ENCODE measurements around the gene LRRC28. TPM values are rescaled to one million over a fixed set of nuclear protein-coding genes. Genes with fewer than 3 reads are reported as not detected.

Gene LRRC28
- total RNA-seq, 1 donor from 2014 or later, result 35.8 TPM

DNA sequence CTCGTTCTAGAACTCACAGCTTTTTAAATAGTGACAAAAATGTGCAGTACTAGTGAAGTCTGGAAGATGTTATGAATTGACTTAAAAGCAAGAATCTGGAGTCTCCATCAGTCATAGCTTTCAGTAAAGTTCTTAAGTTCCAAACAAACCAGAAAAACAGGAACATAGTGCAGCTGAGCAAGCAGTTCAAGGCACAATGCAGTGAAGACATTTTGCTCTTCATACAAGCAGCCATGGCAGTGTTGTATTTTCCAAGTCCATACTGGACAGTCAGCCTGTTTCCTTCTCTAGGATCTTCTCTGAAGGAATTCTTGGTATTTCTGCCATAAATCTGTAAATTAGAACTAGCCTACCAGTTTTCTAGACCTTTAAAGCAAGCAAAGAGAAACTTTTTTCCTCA lies 90.5 kb downstream of the LRRC28 start:
- no peak for DNase-seq (ENCODE audit: low spot score)

DNA sequence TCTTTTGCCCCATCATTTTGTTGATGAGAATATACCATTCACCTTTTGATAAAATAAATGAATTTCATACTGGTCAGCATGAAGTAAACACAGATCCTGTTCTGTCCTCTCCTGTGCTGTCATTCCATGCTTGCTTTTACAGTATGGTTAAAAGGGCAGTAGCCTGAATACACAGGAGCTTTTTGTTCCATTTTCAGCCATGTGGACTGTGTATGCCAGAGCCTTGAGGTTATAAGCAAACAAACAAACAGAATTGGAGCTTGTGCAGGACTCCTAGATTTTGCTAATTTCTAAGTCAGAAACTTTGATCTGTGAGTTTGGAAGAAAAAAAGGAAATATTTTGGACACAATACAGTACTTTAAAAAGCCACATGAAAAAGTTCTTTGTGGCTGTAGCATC lies 91.9 kb downstream of the LRRC28 start:
- DNase-seq (ENCODE audit: low spot score), result no peak

DNA sequence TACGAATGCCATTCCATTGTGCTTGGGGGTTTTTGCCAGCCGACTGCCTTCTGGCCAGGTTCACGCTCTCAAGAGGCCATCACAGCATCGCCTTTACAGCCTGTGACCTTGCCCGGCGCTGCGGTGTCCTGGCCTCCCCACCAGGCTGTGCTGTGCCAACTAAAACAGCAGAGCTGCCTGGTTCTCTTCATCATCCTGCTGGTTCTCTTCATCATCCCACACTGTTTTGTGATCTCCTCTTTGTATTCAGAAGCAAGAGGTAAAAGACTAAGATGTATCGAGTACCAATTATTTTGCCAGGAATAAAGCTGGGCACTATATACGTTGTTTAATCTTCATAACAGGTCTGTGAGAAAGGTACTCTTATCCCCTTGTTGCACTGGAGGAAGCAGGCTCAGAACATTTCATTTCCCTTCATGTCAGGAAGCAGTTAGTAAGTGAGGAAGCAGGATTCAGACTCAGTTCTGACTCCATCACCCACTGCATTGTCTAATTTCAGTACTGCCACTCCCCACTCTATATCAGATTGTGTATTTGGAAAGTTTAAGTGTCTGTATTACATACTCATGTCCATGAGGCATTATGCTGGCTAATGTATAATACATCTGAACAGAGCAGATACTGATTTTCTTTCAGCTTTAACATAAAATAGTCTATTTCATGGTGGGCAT lies 92.7 kb downstream of the LRRC28 start:
- no peak for DNase-seq (ENCODE audit: low spot score)

DNA sequence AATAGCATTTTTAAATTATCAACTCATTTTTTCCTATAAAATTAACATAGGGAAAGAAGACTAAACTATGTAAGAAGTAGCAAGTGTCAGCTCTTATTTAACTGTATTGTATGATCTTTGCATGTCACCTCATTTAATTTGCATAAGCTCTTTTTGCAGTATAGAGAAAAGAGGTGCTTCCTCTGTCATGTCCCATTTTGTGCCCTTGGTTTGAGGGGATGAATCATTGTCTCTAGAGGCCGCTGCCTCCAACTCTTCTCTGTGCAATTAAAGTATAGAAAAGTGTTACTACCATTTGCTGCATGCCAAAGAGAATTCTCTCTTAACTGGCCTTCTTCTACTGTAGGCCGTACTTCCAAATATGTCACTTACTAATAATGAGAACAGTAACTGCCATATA lies 93.4 kb downstream of the LRRC28 start:
- DNase-seq (ENCODE audit: low spot score), result no peak

DNA sequence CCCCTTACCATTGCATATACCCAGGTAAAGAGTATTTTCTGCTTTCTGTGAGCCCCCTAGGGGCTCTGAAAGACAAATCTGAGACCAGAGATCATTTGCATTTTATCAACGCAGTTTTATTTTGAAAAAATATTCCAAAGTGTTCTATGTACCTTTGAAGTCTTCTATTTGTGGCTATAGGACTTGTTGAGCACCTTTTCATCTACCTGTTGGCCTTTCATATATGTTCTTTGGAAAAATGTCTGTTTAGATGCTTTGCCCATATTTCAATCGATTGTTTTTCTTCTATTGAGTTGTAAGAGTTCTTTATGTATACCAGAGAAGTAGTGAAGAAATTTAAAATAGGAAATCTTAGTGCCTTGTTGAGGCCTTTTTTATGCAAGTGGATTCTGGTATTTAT lies 94.0 kb downstream of the LRRC28 start:
- DNase-seq (ENCODE audit: low spot score), result no peak

DNA sequence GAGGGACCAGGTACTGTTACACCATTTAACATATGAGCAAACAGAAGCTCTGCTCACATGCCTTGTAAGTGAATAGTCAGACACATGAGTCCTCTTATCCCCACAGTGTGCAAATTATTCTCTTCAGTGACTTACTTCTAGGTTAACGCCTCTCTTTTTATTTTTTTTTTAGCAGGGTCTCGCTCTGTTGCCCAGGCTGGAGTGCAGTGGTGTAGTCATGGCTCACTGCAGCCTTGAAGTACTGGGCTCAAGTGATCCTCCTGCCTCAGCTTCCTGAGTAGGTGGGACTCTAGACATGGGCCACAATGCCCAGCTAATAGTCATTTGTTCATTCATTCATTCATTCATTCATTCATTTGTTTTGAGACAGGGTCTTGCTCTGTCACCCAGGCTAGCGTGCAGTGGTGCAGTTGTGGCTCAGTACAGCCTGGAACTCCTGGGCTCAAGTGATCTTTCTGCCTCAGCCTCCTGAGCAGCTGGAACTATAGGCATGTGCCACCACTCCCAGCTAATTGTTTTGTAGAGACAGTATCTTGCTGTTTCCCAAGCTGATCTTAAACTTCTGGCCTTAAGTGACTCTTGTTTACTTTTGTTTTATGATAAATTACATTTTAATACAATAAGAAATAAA lies 94.7 kb downstream of the LRRC28 start:
- no peak for DNase-seq (ENCODE audit: low spot score)

DNA sequence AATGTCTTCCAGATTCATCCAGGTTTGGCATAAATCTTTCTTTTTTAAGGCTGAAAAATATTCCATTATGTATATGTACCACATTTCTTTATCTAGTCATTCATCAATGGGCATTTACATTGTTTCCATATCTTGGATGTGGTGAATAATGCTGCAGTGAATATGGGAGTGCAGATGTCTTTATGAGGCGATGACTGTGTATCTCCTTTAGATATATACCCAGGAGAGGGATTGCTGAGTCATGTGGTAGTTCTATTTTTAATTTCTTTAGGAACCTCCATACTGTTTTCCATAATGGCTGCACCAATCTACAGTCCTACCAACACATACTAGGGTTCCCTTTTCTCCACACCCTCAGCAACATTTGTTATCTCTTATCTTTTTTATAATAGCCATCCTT lies 96.3 kb downstream of the LRRC28 start:
- DNase-seq (ENCODE audit: low spot score), result no peak

DNA sequence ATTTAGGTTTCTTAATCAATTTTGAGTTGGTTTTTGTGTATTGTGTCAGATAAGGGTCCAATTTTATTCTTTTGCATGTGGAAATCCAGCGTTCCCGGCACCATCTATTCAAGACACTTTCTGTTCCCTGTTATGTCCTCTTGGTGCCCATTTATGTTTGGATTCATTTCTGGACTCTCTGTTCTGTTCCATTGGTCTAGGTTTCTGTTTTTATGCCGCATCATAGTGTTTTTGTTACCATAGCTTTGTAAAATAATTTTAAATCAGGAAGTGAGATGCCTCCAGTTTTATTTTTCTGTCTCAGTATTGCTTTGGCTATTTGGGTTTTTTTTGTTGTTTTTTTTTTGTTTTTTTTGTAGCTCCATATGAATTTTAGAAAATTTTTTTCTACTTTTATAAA lies 97.1 kb downstream of the LRRC28 start:
- DNase-seq (ENCODE audit: low spot score), result no peak

DNA sequence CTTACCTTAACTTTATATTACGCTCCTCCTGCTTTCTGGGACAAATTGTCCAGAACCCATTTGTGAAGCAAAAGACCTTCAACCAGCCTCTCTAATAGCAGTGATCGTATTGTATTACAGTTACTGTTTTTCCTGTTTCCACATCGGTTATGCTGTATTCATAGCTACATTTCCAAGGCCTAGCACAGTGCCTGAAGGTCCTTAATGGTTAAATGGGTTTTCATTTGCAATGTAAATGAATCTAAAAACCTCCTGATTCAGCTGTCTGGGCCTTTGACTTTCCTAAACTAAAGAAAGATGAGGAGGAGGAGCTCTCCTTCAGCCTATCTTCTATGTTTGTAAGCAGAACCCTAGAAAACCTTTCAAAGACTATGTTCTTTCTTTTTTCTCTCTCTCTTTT lies 99.1 kb downstream of the LRRC28 start:
- no peak for DNase-seq (ENCODE audit: low spot score)

DNA sequence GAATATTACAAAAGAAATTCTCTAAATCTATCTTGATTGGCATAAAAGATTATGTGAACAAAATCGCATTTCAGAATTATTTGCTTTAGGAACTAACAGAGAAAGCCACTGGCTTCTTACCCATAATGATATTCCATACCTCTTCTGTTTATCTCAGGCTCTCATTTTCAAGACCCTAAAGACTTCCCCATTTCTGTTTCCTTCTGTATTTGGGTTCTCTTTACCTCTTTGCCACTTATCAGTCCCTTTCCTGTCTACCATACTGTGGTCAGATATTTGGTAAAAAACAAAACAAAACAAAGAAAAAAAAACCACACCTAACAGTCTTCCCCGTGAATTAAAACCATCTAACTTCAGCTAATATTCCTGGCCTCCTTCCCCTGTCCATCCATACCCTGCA lies 108.5 kb downstream of the LRRC28 start:
- no peak for DNase-seq (ENCODE audit: low spot score)

DNA sequence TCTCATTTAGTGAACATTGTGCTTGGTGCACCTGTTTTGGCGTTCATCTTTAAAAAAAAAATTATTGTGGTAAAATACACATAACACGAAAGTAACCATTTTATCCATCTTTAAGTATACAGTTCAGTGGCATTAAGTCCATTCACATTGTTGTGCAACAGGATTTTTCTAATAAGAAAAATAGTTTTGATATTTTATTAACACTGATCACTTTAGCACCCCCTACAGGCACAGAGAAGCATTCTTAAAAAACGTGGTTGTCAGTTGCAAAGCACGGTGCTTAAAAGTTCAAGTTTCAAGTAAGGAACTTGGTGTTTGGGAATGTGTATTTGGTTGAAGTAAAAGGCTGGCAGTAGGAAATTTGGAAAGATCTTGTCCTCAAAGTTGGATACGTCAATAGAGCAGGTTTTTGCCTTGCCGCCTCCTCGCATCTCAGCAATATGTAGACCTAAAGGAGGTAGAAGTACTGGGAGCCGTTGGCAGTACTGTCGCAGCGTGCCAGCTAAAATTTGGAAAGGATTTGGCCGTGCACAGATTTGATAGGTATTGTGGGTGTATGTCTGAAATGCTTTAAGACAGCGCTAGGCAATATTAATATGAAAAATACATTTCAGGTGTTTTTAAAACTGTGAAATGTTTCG lies 110.4 kb downstream of the LRRC28 start:
- DNase-seq (ENCODE audit: low spot score), result no peak

DNA sequence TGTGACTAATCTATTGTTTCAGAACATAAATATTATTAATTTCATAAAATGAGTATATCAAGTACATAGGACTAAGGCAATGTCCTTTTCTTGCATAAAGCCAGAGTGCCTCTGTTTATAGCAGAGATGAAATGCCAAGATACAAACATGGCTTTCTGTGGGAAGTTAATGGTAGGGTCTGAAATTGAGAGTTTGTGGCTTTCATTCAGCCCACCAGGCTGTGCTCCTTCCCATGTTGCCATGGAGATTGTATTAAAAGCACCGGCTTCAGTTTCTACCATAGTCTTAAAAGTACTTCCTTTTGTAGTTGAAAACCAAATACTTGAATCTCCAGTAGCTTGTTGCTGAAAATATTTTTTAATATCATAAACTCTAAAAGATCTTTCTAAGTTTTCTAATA lies 114.0 kb downstream of the LRRC28 start:
- no peak for DNase-seq (ENCODE audit: low spot score)

DNA sequence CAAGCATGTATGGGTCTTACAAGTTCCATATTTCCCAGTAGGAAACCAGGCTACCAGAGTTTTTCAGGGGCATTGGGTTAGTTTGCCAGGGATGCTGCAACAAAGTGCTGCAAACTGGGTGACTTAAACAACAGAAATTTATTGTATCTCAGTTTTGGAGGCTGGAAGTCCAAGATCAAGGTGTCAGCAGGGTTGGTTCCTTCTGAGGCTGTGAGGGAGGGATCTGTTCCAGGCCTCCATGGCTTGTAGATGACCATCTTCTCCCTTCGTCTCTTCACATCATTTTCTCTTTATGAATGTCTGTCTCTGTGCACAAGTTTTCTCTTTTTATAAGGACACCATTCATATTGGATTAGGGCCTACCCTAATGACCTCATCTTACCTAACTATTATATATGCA lies 114.7 kb downstream of the LRRC28 start:
- no peak for DNase-seq (ENCODE audit: low spot score)

DNA sequence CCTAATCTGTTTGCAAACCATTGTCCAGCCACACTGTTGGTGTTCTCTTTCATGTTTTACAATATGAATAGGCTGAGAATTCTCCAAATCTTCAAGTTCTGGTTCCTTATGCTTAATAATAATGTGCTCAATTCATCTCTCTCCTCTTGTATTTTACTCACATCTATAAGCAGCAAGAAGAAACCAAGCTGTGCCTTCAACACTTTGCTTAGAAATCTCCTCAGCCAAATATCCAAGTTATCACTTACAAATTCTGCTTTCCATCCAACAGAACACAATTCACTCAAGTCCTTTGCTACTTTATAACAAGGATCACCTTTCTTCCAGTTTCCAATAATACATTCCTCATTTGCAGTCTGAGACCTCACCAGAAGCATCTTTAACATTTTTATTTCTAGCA lies 117.5 kb downstream of the LRRC28 start:
- no peak for DNase-seq (ENCODE audit: low spot score)

DNA sequence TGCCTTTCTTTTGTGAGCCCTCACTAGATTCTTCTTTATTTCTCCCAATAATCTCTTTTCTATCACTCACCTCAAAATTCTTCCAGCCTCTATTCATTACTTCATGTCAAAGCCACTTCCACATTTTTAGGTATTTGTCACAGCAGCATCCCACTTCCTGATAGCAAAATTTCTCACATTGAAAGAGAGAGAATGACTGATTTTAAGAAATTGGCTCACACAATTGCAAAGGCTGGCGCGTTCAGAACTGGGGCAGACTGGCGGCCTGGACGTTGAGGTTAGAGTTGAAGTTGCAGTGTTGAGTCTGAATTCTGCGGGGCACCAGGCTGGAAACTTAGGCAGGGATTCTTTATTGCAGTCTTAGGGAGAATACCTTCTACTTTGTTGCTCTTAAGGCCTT lies 117.9 kb downstream of the LRRC28 start:
- no peak for DNase-seq (ENCODE audit: low spot score)

DNA sequence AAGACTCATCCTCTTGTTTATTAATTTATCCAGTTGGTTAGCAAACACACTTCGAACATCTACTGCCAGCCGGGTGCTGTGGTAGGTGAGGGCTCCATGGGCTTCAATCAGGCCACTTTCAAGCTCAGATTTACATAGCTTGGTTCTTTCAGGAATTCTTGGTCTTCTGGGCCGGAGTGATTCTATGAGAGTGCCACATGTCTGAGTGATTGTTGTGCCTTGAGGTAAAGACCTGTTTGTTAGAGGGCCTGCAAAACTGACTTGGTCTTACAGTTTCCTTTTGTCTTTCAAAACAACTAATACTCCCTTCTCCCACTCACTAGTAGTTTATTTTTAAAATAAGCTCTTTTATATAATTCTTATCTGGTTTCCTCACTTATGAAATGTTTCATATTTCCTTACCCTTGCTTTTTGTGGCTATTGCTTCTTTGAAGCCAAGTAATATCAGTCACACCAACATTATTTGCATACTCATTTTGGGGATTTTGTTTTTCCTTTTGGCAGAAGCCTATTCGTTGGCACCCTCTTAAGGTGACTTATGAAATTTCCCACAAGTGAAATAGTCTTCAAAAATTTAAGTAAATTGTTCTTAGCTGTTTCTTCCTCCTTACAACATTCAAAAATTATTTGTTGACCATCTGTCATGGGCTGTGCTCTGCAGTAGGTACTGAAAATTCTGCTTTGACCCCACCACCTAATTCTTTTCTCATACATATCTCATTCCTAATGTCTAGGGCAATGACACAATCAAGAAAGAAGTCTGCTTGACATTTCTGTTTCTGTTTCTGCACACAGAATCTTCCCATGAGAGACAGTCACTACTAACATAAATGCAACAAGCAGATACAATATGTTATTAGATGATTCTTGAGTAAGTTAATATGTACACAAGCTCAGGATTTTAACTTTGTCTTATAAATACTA lies 120.2 kb downstream of the LRRC28 start:
- no peak for DNase-seq (ENCODE audit: low spot score)

DNA sequence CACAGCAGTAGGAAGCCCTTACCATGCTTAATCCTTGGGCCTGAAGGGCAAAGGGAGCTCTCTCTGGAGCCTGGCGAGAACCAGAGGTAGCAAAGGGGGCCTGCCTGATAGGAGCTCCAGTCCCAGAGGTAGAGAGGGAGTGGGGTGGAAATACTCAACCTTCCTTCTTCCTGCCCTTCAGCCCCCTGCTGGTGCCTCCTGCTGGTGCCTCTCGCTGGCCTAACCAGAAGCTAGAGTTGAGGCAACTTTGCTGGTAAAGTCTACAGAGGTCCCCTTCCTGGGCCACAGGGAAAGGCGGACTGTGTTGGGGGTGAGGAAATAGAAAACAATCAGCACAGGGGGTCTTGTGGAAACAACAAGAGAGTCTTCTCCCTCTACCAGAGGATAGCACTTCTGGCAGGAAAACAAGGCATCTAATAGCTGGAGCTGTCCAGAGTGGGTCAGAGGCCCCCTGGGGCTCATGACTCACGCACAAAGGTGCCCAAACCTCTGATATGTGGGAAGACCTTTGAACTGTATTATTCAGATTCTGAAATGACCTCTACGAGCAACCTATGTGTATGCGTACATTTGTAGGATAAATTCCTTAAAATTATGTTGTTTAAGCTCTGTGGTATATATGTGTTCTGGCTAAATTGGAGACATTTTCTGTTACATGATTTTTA lies 133.9 kb downstream of the LRRC28 start:
- no peak for DNase-seq (ENCODE audit: low spot score)

DNA sequence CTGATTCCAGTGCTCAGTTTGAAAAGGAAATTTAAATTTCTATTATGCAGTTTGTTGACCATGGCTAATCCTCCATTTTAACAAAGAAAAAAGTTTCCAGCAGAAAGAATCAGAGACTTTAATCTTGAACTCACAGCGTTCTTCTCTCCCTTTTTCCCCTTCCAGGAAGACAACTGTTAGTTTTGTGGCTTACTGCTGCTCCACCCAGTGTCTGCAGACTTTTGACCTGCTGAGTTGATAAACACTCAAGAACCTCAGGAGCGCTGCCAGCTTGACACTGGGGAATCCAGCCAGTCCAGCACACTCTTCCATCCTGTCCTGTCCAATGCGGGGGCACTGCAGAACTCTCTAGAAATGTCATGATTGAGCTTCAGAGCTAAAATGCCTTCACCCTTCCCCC lies 134.6 kb downstream of the LRRC28 start:
- DNase-seq (ENCODE audit: low spot score), result peak; percentile 74

DNA sequence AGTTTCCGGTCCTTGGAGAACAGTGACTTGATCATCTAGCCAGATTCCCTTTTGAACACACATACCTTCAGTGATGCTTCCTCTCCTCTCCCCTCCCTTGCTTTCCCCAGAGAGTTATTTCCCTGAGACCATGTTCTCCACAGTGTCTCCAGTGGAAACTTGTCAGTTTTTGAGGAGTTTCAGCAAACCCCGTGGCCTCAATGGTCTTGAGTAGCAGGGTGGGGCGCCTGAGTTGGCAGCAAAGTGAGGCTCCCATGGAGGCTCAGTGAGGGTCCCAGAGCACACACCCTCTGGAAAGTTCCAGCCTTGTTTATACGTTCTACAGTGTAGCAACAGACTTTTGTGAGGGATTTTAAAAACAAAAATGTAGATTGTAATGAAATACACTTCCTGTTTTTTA lies 135.1 kb downstream of the LRRC28 start:
- DNase-seq (ENCODE audit: low spot score), result no peak

DNA sequence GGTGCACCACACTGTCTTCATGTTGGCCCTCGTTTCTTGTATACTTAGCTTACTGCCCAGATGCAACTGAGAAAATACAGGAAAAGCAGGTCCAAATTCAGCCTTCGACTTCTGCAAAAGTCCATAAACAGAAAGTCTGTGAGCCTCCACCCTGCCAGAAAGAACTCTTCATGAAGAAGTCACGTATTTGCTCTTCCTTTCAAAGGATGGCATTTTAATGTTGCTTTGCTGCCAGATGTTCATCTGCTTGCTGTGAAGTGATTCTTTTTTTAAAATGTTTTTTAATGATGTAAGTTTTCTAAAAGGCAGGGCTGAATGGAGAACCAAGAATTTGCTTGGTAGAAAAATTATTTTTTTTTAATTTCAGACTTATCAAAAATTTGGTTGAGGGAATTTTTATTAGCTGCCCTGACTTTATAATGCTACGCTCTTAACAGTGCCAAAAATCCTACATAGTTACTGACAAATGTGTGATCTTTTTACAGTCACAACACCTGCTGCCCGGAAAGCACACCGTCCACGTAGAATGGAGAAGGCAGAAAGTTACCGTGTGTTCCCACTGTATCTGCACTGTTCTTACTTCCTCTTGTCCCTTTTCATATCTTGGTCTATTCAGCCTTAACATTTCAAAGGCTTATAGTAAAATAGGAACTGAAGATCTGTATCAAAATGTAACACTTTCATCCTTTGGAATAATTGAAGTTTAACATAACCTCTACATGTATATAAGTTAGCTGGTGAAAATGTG lies 136.3 kb downstream of the LRRC28 start:
- no peak for DNase-seq (ENCODE audit: low spot score)

DNA sequence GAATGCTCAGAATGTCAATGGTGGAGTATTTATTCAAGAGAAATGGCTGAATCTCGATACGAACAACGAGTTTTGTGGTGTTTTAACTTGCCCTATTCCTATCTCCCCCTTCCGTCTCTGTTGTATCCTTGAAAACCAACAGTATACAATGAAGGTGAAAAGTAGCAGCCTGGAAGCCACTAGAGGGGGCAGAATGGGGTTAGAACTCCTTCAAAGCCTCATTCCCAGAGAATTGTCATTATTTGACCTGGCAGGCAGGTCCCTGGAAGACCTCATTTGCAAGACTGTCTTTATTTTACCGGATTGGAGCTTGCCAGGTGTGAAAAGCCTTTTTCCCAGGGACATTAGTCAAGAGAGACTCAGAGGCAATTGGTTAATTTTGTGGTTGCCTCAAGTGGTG lies 139.4 kb downstream of the LRRC28 start:
- DNase-seq (ENCODE audit: low spot score), result no peak

Measured in mucosa of gallbladder (tissue), 1 donor.